Measurements from ENCODE around the gene PRICKLE2.

PRICKLE2 gene

DNA sequence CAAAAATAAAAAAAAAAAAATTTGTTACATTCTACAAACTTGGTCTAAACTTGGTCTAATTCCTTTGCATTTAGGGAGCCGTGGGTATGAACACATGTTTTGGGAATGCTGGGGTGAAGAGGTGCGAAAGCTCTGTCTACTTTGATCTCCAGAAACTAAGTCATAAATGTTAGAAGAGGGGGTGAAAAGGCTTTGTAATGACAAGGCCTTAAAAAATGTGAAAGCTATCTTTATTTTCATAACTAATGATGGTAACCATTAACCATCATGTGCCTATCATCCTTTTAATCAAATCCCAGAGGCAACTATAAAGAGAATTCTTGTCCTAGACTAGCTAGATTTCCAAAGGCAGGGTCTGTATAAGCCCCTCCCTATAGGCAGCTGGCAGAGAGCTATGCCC is 60.9 kb downstream of the PRICKLE2 start:
- FAIRE-seq (no peak), DNase-seq (ENCODE audit: insufficient read length, low spot score) (no peak)

DNA sequence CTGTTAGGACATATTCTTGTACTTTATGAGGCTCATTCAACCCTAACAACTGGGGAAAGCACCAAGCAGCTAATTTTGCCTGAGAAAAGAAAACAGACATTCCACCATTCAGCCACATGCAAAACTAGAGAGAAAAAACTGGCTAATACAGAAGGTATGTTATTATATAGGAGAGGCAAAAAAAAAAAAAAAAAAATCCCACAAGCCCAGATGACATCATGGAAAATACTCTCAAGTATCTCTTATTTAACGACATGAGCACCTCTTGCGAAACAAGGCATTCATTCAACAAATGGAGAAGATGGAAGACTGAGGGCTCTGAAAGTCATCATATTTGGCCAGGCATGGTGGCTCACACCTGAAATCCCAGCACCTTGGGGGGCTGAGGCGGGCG is 61.5 kb downstream of the PRICKLE2 start:
- no peak for FAIRE-seq
- DNase-seq (ENCODE audit: insufficient read length, low spot score) = peak; percentile 53

DNA sequence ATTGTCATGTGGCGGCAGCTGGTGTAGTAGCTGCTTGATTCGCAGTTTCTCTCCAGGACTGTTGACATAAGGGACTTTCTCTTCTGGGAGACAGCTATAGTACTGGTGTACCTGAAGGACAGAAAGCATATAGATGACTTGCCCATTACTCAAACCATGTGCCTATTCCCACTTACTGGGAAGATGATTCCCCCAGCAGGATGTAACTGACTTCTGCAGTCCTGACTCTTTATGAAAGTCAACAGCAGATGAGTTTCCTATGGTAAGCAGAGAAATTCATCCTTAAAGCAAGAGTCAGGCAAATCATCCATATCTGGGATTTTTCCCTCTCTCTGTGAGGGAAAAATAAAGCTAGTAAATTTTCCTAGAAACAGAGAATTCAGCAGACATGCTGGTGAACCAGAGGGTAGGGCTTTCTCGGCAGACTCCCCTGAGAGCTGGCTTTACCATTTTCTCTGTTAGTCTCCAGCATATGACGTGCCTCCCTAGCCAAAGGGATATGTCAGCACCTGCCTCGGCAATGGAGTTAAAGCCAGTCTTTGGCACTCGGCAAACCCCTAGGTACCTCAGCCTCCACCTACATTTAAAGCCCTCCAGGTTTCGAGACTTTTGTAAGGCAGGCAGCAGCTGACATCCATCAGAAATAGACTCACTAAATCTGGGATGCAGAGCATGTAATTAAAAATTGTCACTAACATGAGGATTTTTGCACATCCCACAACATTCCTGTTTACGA is 62.1 kb downstream of the PRICKLE2 start:
- no peak for DNase-seq (ENCODE audit: insufficient read length, low spot score)
- no peak for FAIRE-seq

DNA sequence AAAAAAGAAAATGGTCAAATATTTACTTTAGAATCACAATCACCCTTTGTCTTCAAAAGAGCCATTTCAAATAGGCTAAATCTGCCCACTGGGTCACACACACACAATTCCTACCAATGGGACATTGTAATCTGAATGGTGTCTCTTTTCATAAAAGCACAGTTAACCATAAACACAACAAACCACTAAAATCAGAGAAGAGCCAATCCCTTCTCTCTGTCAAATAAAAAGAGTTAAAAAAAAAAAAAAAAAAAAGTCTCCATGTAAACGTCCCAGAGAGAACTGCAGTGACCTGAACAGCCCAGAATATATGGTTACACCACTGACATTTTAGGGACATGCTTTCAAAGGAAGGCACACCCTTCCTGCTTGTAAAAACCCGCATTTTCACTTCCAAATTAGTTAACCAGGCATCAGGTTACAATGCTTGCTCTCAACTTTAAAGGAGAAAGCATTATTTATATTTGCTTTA is 63.7 kb downstream of the PRICKLE2 start:
- FAIRE-seq = no peak
- DNase-seq (ENCODE audit: insufficient read length, low spot score) = peak; percentile 14

DNA sequence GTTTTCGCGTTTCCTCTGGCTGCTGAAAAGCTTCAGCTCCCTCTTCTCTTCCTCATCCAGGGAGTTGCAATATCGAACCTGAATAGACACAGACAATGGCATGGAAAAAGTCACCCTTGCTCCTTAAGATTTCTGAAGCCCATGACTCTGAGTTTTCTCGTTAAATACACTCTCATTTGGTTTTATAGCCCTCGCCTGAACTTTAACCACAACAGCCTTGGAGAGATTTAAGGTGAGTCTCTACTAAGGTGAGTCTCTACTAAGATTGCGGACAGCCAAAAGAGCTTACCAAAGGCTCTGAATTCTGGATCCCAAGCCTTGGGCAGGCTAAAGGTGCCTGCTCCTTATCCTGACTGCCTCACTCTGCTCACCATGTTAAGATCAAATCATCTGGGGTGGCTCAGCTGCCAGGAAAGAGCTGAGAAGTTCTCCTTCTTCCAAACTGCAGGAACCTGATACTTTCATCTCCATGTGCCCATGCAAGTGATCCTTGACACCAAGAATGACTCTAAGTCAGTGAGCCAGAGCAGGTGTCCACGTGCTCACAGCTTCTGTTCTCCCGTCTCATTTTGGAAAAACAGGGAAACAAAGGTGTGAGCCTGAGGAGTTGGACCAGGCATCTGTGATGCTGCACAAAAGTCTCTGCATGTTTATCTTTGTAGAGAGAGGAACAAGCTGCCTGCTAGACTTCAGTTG is 65.1 kb downstream of the PRICKLE2 start:
- DNase-seq (ENCODE audit: insufficient read length, low spot score) (no peak), FAIRE-seq (no peak)

DNA sequence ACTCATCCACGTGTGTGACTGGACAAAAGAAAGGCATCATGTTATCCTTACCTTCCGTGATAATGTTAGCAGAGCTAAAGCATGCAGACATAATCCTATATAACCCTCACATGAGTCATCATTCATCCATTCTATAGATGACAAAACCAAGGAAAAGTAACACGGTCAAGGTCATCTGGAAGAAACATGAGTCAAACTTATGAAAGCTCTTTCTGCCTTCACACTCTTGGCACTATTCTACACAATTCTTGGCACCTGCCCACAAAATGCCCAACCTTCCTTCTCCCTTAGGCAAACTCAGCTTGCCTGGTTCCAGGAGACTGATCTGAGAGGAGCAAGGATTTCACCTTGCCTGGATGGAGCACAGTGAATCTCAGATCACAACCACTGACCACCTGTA is 66.9 kb downstream of the PRICKLE2 start:
- FAIRE-seq = no peak
- no peak for DNase-seq (ENCODE audit: insufficient read length, low spot score)

DNA sequence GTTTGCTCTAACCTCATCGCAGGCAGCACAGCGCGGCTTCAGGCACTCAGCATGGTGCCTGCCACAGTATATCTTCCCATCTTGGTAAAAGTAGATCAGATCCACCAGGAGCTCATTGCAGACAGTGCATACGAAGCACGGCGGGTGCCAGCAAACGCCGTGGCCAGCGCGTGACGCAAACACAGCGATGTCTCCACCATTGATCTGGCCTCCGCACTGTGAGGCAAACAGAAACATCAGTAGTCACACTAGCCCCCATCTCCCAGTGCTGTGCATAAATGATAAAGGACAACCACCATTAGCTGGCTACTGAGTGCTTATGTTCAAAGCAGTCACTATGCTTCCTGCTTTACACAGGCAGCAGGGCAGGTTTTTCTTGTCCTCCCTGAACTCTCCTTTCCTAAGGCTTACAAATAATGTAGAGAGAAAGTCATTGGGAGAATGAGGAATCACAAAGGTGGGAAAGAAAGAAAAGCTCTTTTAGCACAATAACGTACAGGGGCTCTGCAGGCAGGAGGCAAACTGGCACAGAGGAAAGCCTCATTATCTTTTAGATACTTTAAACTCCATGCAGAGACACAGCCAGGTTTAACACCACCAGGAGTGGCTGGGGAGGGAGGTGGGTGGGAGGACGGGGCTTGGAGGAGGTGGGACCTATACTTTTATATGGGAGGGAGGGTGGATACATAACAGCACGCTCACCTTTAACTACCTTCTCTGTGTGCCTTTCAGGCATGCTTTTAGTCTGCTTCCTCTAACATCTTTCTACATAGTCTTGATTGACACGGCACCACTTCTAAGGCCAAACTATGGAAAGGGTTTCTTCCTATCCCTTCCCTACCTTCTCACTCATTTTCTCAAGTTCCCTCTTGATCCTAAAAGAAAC is 67.9 kb downstream of the PRICKLE2 start:
- DNase-seq (ENCODE audit: insufficient read length, low spot score) = no peak

DNA sequence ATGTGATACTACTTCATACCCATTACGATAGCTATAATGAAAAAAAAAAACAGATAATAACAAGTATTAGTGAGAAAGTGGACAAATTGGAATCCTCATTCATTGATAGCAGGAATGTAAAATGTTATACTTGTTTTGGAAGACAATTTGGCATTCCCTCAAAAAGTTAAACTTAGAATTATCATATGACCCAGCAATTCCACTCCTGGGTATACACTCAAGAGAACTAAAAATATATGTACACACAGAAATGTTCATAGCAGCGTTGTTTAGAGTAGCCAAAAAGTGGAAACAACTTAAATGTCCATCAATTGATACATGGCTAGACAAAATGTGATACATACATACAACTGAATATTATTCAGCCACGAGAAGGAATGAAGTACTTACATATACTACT is 69.9 kb downstream of the PRICKLE2 start:
- FAIRE-seq (no peak), DNase-seq (ENCODE audit: insufficient read length, low spot score) (no peak)

More for the DNA sequence above, 67.9 kb downstream of the PRICKLE2 start:
- FAIRE-seq = no peak

DNA sequence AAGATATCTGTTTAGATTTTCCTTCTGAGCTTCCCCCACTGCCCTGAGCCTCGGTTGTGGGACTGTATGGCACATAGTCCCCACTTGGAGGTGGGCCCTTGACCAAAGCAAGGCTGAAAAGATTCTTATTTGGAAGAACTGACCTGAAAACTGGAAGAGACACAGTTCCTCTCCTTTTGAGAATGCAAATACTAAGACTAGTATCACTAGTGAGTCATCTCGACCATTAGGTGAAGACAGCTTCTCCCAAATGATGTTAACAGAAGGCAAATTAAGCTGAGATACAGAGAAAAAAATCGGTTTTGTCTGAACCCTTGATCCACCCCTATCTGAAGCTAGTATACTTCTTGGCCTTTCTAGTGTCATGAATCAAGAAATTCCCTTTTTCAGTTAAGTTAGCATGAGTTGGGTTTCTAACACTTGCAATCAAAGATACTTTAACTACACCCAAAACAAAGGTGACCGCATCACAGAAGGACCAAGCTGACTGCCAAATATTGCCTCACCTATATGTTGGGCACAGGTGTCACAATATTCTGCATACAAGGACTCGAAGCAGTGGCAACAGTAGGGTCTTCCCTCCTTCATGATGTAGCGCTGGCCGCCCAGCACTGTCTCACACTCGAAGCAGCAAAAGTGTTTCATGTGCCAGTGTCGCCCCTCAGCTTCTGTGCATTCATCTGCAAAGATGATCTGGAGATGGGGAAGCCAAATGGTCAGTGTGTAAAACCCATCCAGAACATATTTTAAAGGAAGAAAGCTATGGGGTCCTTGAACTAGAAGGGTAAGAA is 72.4 kb downstream of the PRICKLE2 start:
- FAIRE-seq (peak; percentile 13), DNase-seq (ENCODE audit: insufficient read length, low spot score) (no peak)

DNA sequence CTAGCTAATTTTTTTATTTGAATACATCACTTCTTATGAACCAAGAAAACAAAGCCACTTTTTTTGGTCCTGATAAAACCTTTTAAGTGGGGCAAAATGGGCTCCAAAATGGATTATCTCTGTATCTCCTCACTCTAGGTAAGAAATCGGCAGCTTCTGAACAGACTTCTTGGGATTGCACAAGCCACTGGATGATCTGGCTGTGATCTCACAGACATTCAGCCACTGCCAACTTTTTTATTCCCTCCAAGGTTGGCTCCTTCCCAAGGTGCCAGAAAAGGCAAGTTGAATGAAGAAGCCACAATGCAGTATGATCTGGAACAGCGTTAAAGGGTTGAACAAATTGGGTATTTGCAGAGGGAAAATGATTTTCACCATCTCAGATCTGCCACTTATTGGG is 73.2 kb downstream of the PRICKLE2 start:
- no peak for DNase-seq (ENCODE audit: insufficient read length, low spot score)
- no peak for FAIRE-seq

DNA sequence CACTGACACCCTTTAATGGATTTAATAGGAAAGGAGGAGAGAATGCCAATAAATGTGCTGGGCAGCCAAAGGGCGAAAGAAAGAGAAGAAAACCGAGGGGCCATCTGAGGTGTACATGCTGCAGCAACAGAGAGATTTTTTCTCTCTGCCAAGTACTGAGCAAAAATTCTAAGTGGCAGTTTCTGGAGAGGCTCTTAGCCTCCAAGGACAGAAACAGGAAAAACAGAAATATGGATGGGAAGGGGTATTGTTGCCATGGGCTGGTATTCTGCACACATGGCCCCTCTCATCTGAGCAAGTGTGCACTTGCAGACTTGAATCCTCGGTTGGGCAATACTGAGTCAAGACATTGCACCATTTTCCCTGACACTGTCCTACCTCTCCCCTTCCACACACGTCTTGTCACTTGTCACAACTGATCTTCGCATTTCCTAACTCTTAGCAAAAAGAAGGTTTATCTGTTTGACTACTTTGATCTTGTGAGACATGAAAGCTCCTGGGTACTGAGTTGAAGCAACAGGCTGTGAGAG is 73.9 kb downstream of the PRICKLE2 start:
- no peak for DNase-seq (ENCODE audit: insufficient read length, low spot score)
- no peak for FAIRE-seq

DNA sequence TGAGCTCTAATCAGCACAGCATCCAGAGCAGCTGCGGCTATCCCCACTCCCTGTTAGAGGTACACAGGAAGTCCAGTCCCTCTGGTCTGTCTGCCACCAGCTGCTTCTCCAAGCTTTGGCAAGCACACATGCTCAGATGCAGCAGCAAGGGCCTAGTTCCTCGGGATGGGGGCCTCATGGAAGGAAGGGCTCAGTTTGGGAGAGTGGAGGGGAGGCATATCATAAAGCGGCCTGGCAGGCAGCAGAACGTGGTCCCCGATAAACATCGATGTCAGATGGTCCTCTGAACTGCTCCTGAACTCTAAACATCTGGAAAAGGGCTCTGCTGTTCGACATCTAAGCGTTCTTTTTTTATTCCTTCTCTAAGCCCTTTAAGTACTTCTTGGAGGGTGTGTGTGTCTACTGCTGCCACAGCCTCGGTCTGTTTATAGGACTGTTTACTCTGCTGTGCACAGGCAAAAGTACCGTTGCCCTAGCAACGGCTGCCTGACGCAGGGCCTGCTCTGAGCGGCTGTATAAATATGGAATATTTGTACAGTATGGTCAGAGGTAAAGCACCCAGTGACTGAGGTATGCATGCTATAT is 74.6 kb downstream of the PRICKLE2 start:
- DNase-seq (ENCODE audit: insufficient read length, low spot score) (no peak), FAIRE-seq (no peak)

DNA sequence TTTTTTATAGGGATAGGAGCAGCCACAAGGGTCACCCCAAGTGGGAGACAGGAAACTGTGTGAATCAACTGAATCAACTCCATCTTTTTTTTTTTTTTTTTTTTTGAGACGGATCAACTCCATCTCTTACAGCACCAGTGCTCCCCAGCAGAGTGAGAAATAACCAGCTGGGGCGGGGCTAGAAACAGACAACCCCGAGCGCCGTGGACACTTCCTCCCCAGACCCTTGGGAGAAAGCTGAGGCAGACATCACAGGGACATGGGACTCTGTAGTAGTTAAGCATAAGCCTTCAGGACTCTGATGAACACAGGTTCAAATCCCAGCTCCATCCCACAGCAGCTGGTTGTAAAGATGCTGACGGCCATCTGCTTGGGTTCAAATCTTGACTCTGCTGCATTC is 75.4 kb downstream of the PRICKLE2 start:
- DNase-seq (ENCODE audit: insufficient read length, low spot score) = no peak
- FAIRE-seq = no peak

DNA sequence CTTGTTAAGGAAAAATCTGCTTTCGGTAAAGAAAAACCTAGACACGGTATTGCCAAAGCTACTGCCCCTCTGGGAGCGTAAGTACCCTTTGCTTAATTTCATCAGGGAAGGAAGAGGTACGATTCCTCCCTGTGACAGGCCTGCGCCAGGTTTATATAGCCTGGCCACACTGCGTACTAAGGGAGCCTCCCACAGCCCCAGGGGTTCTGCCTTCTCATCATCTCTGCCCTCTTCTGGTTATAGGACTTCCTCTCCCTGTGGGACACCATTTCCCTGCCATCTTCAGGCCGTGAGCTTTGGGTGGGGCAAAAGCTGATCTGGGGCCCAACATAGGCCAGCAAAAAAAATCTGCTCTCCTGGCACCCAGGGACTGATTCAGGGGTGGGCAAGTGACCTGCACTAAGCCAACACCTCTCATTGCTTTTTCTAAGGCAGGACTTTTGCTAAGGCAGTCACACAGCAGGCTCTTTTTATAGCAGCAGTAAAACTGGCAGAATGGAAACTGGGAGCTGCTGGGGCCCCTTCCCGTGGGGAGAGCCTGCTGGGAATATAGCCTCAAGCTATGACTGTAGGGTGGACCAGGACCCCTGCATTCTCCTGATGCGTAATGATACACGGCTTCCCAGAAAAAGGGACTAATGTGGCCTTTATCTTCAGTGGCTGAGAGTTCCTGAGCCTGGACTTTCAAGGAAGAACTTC is 76.2 kb downstream of the PRICKLE2 start:
- FAIRE-seq = no peak
- no peak for DNase-seq (ENCODE audit: insufficient read length, low spot score)

DNA sequence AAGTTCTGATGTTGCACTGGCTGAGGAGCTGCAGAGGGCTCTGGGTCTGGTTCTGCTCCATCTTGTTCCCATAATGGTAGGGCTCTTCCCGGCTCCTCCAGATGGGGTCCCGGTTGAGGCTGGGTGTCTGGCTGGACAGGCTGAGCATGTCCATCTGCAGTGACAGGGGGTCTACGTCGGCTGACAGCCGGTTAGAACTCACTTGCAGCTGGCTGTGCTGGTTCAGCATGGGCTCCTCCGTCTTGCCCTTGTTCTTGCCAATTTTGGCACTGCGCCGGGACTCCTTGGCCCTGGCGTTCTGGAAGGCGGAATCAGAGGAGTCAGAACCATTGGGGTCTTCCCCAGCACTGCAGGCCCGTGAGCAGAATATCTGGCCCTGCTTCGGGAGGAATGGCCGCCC is 78.1 kb downstream of the PRICKLE2 start:
- no peak for FAIRE-seq
- no peak for DNase-seq (ENCODE audit: insufficient read length, low spot score)

DNA sequence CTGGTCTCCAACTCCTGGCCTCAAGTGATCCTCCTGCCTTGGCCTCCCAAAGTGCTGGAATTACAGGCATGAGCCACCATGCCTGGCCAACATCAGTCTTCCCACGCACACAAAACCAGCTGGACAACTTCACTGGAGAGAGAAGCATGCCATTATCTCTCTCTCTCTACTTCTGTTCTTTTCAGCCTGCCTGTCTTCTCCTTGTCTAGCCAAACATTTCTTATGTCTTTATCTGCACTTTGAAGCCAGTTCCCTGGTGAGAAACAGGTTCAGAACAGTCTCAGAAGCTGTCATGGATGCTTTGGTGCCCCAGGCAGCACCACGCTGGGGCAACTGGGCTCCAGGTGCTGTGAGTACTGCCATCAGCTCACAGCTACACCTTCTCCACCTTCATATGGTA is 79.8 kb downstream of the PRICKLE2 start:
- FAIRE-seq (no peak), DNase-seq (ENCODE audit: insufficient read length, low spot score) (no peak)

DNA sequence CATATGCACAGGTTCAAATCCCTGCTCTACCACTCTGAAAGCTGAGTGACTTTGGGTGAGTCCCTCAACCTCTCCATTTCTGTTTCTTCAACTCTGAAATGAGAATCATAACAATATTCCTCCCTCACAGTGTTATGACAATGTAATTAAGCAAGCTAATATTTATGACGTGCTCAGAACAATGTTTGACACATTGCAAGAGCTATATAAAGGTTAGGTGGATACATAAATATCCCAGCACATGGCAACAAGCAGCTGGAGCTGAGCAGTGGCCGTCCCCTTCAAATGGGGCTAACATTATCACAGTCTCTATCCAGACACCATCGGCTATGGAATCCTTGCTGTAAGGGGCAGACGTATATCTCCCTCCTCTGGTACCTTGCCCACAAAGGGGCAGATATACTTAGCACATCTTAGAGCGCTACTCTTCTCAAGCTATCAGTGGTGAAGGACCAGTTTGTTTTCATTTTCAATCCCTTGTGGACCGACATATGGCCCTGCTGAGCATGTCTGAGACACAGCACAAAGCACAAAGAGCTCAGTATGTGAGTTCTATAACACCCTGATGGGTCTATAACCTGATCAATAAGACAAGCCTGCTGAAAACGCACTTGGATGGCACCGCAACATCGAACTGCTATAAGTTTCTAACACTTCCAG is 80.9 kb downstream of the PRICKLE2 start:
- FAIRE-seq = no peak
- DNase-seq (ENCODE audit: insufficient read length, low spot score) = no peak

DNA sequence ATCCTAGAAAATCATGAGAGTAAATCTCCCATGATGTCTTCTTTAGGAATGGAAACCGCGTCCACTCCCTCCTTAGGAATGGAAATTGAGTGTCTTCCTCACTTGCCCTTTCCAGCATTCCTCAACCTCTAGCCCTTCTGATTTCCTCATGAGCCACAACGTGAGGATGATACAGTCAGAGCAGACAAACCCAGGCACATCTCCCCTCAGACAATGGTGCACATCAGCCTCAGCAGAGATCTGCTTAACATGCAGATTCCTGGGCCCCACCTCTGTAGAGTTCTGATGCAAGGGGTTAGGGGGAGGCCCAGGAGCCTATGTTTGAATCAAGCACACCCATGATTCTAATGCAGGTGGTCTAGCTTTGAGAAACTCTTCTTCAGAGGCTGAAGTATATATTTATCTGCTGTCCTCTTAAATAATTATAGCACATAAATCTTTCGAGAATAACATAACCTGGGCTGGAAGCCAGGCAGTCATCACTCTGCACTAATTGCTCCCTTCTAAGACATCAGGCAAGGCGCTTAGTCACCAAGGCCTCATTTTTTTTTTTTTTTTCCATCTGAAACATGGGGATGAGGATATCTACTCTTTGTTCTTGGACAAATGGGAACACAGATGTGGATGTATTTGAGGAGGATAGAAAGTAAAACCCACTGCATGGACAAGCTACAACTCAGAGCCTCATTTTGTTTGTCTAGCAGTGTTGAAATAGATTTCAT is 81.7 kb downstream of the PRICKLE2 start:
- FAIRE-seq (no peak), DNase-seq (ENCODE audit: insufficient read length, low spot score) (peak; percentile 66)

All from HTR-8/SVneo (cell line).